Colonic mucosa (tissue), 4 donors: ENCODE data around the gene TLDC2. TPM values are rescaled to one million over a fixed set of nuclear protein-coding genes. Genes with fewer than 3 reads are reported as not detected.

ENCODE experiments used
- DNase-seq: peaks from one replicate; pipeline ENCODE4 v3.0.0-alpha.2; 2020
- H3K27ac ChIP-seq: fragments of 200-600 bp; one replicate; pipeline ENCODE4 v1.8.0; 2021
- H3K27me3 ChIP-seq: fragments of 200-600 bp; one replicate; pipeline ENCODE4 v1.8.0; 2021
- H3K36me3 ChIP-seq: fragments of 200-600 bp; one replicate; pipeline ENCODE4 v1.8.0; 2021
- H3K4me1 ChIP-seq: fragments of 200-600 bp; one replicate; pipeline ENCODE4 v1.8.0; 2021; ENCODE audit warnings: mild to moderate bottlenecking
- H3K4me3 ChIP-seq: fragments of 200-600 bp; one replicate; pipeline ENCODE4 v1.8.0; 2021
- H3K9ac ChIP-seq, 2 donors: one replicate each; pipeline ENCODE4 v1.7.0; 2013; ENCODE audit warnings: control low read depth in 2 of 2, low read depth in 2 of 2, low read length in 2 of 2
- H3K9me3 ChIP-seq: fragments of 200-600 bp; one replicate; pipeline ENCODE4 v1.8.0; 2021
- CTCF ChIP-seq: fragments of 200-600 bp; IDR thresholded peaks from one replicate; pipeline ENCODE4 v1.8.0; 2022; ENCODE audit warnings: antibody characterized with exemption, mild to moderate bottlenecking
- intact Hi-C: fragments of 100-400 bp; cut with DNase I; formaldehyde crosslinking; loops from one replicate; pipeline ENCODE4 v1.14.1; 2022
- total RNA-seq, 2 donors: library from RNA; stranded (reverse); fragmentation: NEBNext Ultra II Directional in 1 of 2; extraction: Animal tissue kit (Norgen Biotek cat#: 25700) in 1 of 2; gene quantifications; one replicate each; pipeline ENCODE4 v1.2.1, GENCODE V29; 2021
- donor health status: healthy.
- donor health status: DM: no; HTN: no; CAD: no.
- donor health status: DM: no; HTN: no; CAD: no.

TLDC2 gene
- total RNA-seq, result 10 to 100 TPM; 18.1 to 29.7 TPM

GRCh38 chr20:36875702-36876472, at the start of gene TLDC2:
Gene TLDC2 (plus strand): TSS chr20:36876138. CDS start chr20:36876175, 37 bp downstream.
- TF ChIP-seq CTCF, result no peak
- intact Hi-C loops, result no loop called here
- H3K4me1 ChIP-seq, result peaks cover 4% of the 10 kb centered on the region
- H3K27ac ChIP-seq, result peak within 1 kb of the TSS; percentile 76
- peak within 1 kb of the TSS; percentile 47 to 88 for H3K9ac ChIP-seq
- DNase-seq, result peak; percentile 93
- H3K36me3 ChIP-seq, result no peaks in the 10 kb centered on the region
- H3K27me3 ChIP-seq, result no peaks in the 10 kb centered on the region
- H3K9me3 ChIP-seq, result no peaks in the 10 kb centered on the region
- peak within 1 kb of the TSS; percentile 30 for H3K4me3 ChIP-seq

DNA sequence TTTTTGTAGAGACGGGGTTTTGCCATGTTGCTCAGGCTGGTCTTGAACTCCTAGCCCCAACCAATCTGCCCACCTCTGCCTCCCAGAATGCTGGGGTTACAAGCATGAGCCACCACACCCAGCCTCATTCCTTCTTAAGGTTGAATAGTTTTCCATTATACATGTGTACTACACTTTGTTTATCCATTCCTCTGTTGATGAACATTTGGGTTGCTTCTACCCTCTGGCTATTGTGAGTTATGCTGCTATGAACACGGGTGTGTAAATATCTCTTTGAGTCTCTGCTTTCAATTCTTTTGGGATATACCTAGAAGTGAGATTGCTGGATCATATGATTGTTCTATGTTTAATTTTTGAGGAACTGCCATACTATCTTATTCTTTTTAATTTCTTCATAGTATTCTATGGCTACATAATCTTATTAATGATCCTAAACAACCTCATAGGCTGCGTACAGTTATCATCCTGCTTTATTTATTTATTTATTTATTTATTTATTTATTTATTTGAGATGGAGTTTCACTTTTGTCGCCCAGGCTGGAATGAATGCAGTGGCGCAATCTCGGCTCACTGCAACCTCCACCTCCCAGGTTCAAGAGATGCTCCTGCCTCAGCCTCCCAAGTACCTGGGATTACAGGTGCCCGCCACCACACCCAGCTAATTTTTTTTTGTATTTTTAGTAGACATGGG, 49.2 kb upstream of the TLDC2 start:
- Histone ChIP-seq H3K9me3 (no peaks in the 10 kb centered on the region), H3K36me3 (no peaks in the 10 kb centered on the region), H3K4me1 (no peaks in the 10 kb centered on the region), H3K27me3 (no peaks in the 10 kb centered on the region), H3K4me3 (no peak overlapping the region), H3K27ac (no peak overlapping the region), H3K9ac (no peak overlapping the region)
- TF ChIP-seq CTCF, result no peak
- intact Hi-C loops, result no loop called here
- DNase-seq, result no peak

- Histone ChIP-seq H3K9ac (no peak overlapping the region), H3K9me3 (no peaks in the 10 kb centered on the region), H3K27me3 (no peaks in the 10 kb centered on the region), H3K4me1 (no peaks in the 10 kb centered on the region), H3K4me3 (no peak overlapping the region), H3K36me3 (no peaks in the 10 kb centered on the region), H3K27ac (no peak overlapping the region)
- no peak for DNase-seq
- TF ChIP-seq CTCF, result no peak
- intact Hi-C loops, result no loop called here
Measured at GRCh38 chr20:36827541-36828279, 48.2 kb upstream of the TLDC2 start.

- intact Hi-C loops, result no loop called here
- Histone ChIP-seq H3K27me3 (no peaks in the 10 kb centered on the region), H3K9me3 (no peaks in the 10 kb centered on the region), H3K4me1 (peaks cover 7% of the 10 kb centered on the region), H3K4me3 (no peak overlapping the region), H3K27ac (peak overlapping the region; percentile 20), H3K9ac (no peak overlapping the region), H3K36me3 (no peaks in the 10 kb centered on the region)
- TF ChIP-seq CTCF, result no peak
- no peak for DNase-seq
Measured at GRCh38 chr20:36830791-36831691, 44.9 kb upstream of the TLDC2 start.

DNA sequence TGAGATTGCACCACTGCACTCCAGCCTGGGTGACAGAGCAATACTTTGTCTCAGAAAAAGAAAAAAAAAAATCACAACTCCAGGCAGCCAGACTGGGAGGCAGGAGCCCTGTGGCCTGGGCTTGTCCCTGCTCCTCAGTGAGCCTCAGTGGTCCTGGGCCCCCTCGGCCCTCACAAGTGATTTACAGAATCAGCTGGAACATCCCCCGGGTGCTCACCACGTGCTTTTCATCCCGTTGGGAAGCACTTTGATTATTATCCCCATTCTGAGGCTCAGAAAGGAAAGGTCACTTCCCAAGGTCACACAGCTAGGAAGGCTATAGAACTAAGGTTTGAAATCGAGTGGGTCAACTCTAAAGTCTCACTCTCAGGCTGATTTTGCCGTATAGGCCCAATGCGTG, 43.1 kb upstream of the TLDC2 start:
- peak overlapping the region; percentile 39 for H3K27ac ChIP-seq

More for the DNA sequence above, 43.1 kb upstream of the TLDC2 start:
- Histone ChIP-seq H3K4me3 (no peak overlapping the region), H3K27me3 (no peaks in the 10 kb centered on the region), H3K9me3 (no peaks in the 10 kb centered on the region), H3K9ac (peak overlapping the region in 1 of 2 donors; percentile 3), H3K36me3 (no peaks in the 10 kb centered on the region), H3K4me1 (peaks cover 10% of the 10 kb centered on the region)
- no peak for TF ChIP-seq CTCF
- no peak for DNase-seq
- intact Hi-C loops, result no loop called here
